OCI-LY3 (cell line): ENCODE data around the gene ARIH1.

Experiments used
- H2AFZ ChIP-seq: fragments of 200-600, 300-600 bp; shearing (Covaris generic); 2 replicates; pipeline ENCODE4 v1.6.0; 2014; ENCODE audit warnings: antibody characterized with exemption, low read depth, low read length
- H3K27ac ChIP-seq: fragments of 200-600, 300-600 bp; sonication (generic); 2 replicates; pipeline ENCODE4 v1.5.1; 2014; ENCODE audit warnings: mild to moderate bottlenecking, low read length, moderate library complexity, mixed read lengths
- H3K27me3 ChIP-seq: fragments of 200-600, 300-600 bp; sonication (generic); 2 replicates; pipeline ENCODE4 v1.6.1; 2014; ENCODE audit warnings: low read depth, low read length, mixed read lengths
- H3K36me3 ChIP-seq: fragments of 200-600, 300-600 bp; sonication (generic); replicated peaks from 2 replicates; pipeline ENCODE3; 2014; ENCODE audit warnings: low read depth, low read length, mixed read lengths
- H3K4me1 ChIP-seq: fragments of 300-600, 200-600 bp; sonication (generic); 2 replicates; pipeline ENCODE4 v1.6.1; 2014; ENCODE audit warnings: low read length, mixed read lengths
- H3K4me2 ChIP-seq: fragments of 200-600, 300-600 bp; sonication (generic); 2 replicates; pipeline ENCODE4 v1.6.1; 2014; ENCODE audit warnings: low read length, mixed read lengths
- H3K4me3 ChIP-seq: fragments of 300-600, 200-600 bp; sonication (generic); 2 replicates; pipeline ENCODE4 v1.5.1; 2014; ENCODE audit warnings: antibody characterized with exemption, mild to moderate bottlenecking, low read length, moderate library complexity
- H3K79me2 ChIP-seq: fragments of 300-600, 200-600 bp; shearing (Covaris generic); 2 replicates; pipeline ENCODE4 v1.6.1; 2014; ENCODE audit warnings: mild to moderate bottlenecking, low read length, mixed read lengths
- H3K9ac ChIP-seq: fragments of 300-600, 200-600 bp; shearing (Covaris generic); 2 replicates; pipeline ENCODE4 v1.6.0; 2014; ENCODE audit warnings: mild to moderate bottlenecking, low read length, moderate library complexity
- H3K9me3 ChIP-seq: fragments of 200-600, 300-600 bp; shearing (Covaris generic); 2 replicates; pipeline ENCODE4 v1.6.1; 2014; ENCODE audit warnings: low read length, mixed read lengths; ENCODE audit not compliant: insufficient read depth
- H4K20me1 ChIP-seq: fragments of 200-600, 300-600 bp; sonication (generic); 2 replicates; pipeline ENCODE4 v1.6.1; 2016; ENCODE audit warnings: low read length, mixed read lengths; ENCODE audit not compliant: insufficient read depth
- CTCF ChIP-seq: fragments of 200-600, 300-600 bp; sonication (generic); IDR thresholded peaks from 2 replicates; pipeline ENCODE4 v1.5.1; 2014; ENCODE audit warnings: antibody characterized with exemption, low read length, low read depth
- EZH2phosphoT487 ChIP-seq: fragments of 200-600 bp; shearing (Covaris generic); IDR thresholded peaks from 2 replicates; pipeline ENCODE4 v1.6.1; 2018; ENCODE audit warnings: antibody characterized with exemption, mixed run types, low read depth

Gene ARIH1

GRCh38 chr15:72502220-72502809 is 28.2 kb downstream of the ARIH1 start:
- peaks cover 10% of the 10 kb centered on the region for H3K36me3 ChIP-seq
- peaks cover 75% of the 10 kb centered on the region for H4K20me1 ChIP-seq
- H3K9ac ChIP-seq, result no peak overlapping the region
- TF ChIP-seq CTCF (no peak), EZH2phosphoT487 (no peak)
- no peaks in the 10 kb centered on the region for H3K9me3 ChIP-seq
- H2AFZ ChIP-seq, result no peak overlapping the region
- peaks cover 8% of the 10 kb centered on the region; the same call in 1 of the 2 replicates for H3K4me1 ChIP-seq
- H3K27ac ChIP-seq, result no peak overlapping the region
- peaks cover 98% of the 10 kb centered on the region for H3K79me2 ChIP-seq
- H3K27me3 ChIP-seq, result no peaks in the 10 kb centered on the region
- H3K4me2 ChIP-seq, result no peak overlapping the region
- no peak overlapping the region for H3K4me3 ChIP-seq

DNA sequence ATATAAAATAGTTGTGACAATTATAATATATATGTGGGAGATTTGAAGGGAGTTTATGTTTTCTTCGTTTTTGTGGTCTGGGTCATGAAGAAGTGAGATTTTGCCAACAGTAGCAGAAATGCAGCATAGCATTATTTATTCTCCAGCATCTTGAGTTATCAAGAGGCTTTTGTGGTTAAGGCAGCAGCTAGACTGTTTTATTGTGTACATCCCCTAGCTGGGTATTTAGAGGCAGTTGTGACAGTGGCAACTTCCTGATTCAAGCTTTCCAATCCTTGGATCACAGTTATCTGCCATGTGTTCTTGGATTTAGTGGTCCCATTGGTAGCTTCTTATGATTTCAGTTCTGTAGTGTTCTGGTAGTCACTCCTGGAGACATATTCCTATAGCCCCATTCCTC is 29.0 kb downstream of the ARIH1 start:
- no peak overlapping the region for H3K4me3 ChIP-seq
- peaks cover 10% of the 10 kb centered on the region for H3K36me3 ChIP-seq
- peaks cover 98% of the 10 kb centered on the region for H3K79me2 ChIP-seq
- peaks cover 74% of the 10 kb centered on the region for H4K20me1 ChIP-seq
- TF ChIP-seq EZH2phosphoT487 (no peak), CTCF (no peak)
- no peaks in the 10 kb centered on the region for H3K9me3 ChIP-seq
- H2AFZ ChIP-seq, result no peak overlapping the region
- H3K9ac ChIP-seq, result no peak overlapping the region
- H3K27ac ChIP-seq, result no peak overlapping the region
- H3K4me2 ChIP-seq, result no peak overlapping the region
- no peaks in the 10 kb centered on the region for H3K27me3 ChIP-seq
- H3K4me1 ChIP-seq, result peaks cover 8% of the 10 kb centered on the region; the same call in 1 of the 2 replicates

- H3K4me3 ChIP-seq, result no peak overlapping the region
- peaks cover 97% of the 10 kb centered on the region for H3K79me2 ChIP-seq
- no peak overlapping the region for H3K4me2 ChIP-seq
- no peak overlapping the region for H3K9ac ChIP-seq
- H3K36me3 ChIP-seq, result peaks cover 3% of the 10 kb centered on the region
- TF ChIP-seq EZH2phosphoT487, result no peak
- no peak for TF ChIP-seq CTCF
- peaks cover 8% of the 10 kb centered on the region; the same call in 1 of the 2 replicates for H3K4me1 ChIP-seq
- no peak overlapping the region for H3K27ac ChIP-seq
- no peak overlapping the region for H2AFZ ChIP-seq
- H3K9me3 ChIP-seq, result no peaks in the 10 kb centered on the region
- peaks cover 77% of the 10 kb centered on the region for H4K20me1 ChIP-seq
- no peaks in the 10 kb centered on the region for H3K27me3 ChIP-seq
Measured at GRCh38 chr15:72507402-72508092, 33.4 kb downstream of the ARIH1 start.

DNA sequence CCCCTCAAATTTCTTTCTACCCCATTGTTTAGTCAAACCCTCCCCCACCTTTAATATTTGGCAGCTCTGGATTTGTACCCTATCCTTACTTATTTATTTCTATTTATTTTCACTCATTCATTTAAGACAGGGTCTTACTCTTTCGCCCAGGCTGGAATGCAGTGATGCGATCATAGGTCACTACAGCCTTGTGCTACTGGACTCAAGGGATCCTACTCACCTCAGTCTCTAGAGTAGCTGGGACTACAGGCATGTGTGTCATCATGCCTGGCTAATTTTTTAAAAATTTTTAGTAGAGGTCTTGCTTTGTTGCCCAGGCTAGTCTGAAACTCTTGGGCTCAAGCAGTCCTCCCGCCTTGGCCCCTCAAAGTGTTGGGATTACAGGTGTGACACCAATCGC is 35.4 kb downstream of the ARIH1 start:
- Histone ChIP-seq H2AFZ (no peak overlapping the region), H3K79me2 (peaks cover 95% of the 10 kb centered on the region), H3K9ac (no peak overlapping the region)

More for the DNA sequence above, 35.4 kb downstream of the ARIH1 start:
- Histone ChIP-seq H3K27ac (no peak overlapping the region), H3K4me3 (no peak overlapping the region), H3K9me3 (no peaks in the 10 kb centered on the region), H3K36me3 (peaks cover 7% of the 10 kb centered on the region), H3K27me3 (no peaks in the 10 kb centered on the region), H3K4me1 (peaks cover 5% of the 10 kb centered on the region; the same call in 1 of the 2 replicates), H4K20me1 (peaks cover 70% of the 10 kb centered on the region), H3K4me2 (no peak overlapping the region)
- TF ChIP-seq CTCF, result no peak
- TF ChIP-seq EZH2phosphoT487, result no peak
